Measurements from ENCODE around the gene ABCG5.

The ABCG5 gene

DNA sequence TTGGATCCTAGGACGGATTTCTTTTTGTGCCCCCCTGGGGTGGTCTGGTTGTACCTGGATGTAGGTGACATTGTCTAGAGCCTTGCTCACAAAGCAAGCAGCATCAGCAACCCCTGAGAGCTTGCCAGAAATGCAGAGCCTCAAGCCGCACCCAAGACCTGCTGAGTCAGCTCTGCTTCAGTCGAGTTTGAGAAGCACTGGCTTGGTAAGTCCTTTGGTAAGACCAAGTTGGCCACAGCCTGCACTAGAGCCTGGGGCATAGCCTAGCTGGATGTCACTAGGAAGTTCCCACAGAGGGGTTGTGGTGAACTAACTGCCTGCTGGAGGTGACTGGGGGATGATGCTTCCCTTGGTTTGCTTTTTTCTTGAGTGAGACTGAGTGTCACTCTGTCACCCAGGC is 6.2 kb downstream of the ABCG5 start:
- no peak for TF ChIP-seq CTCF (IDR thresholded peaks at IDR 0.05; ENCODE audit: low read length, missing control alignments)
- DNase-seq (ENCODE audit: low read depth), result no peak

DNA sequence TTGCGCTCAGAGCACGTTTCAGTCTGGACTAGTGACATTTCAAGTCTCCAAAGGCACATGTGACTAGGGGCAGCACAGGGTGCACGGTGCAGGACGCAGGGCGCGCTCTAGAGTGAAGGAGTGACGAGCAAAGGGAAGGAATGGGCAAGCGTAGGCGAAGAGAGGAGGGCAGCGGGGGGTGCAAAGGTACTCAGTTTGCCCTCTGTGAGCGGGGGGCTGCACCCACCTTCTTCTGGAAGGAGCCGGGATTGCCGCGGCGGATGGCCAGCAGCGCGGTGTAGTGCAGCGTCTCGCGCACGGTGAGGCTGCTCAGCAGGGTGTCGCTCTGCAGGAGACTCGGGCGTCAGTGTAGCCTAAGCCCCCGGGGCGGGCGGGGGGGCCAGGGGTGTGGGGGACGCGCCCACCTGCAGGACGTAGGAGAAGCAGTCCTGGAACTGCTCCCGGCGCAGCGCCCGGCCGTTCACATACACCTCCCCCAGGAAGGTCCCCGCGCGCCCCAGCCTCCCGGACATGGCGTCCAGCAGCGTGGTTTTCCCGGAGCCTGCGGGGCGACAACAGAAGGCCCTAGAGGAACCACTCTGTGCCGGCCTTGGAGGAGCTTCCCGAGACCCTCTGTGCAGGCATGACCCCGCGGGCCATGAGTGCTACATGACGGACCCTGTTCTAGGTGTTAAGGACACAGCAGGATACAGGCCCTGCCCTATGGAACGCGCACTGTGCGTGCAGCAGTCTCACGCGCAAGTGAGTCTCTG is 6.9 kb downstream of the ABCG5 start:
- no peak for DNase-seq (ENCODE audit: low read depth)

More for the DNA sequence above, 6.2 kb downstream of the ABCG5 start:
- no peak overlapping the region for H3K4me3 ChIP-seq (replicated peaks; ENCODE audit: low read depth, low read length)

GRCh38 chr2:43826305-43827250 is 12.1 kb downstream of the ABCG5 start:
- no peak for TF ChIP-seq CTCF (IDR thresholded peaks at IDR 0.05; ENCODE audit: low read length, missing control alignments)
- no peak overlapping the region for H3K4me3 ChIP-seq (replicated peaks; ENCODE audit: low read depth, low read length)
- no peak for DNase-seq (ENCODE audit: low read depth)

More for the DNA sequence above, 6.9 kb downstream of the ABCG5 start:
- no peak overlapping the region for H3K4me3 ChIP-seq (replicated peaks; ENCODE audit: low read depth, low read length)
- TF ChIP-seq CTCF (IDR thresholded peaks at IDR 0.05; ENCODE audit: low read length, missing control alignments), result no peak

GRCh38 chr2:43825841-43826240 is 12.8 kb downstream of the ABCG5 start:
- TF ChIP-seq CTCF (IDR thresholded peaks at IDR 0.05; ENCODE audit: low read length, missing control alignments), result no peak
- DNase-seq (ENCODE audit: low read depth), result no peak
- H3K4me3 ChIP-seq (replicated peaks; ENCODE audit: low read depth, low read length), result no peak overlapping the region

GRCh38 chr2:43824951-43825493 is 13.6 kb downstream of the ABCG5 start:
- DNase-seq (ENCODE audit: low read depth), result no peak
- no peak overlapping the region for H3K4me3 ChIP-seq (replicated peaks; ENCODE audit: low read depth, low read length)
- no peak for TF ChIP-seq CTCF (IDR thresholded peaks at IDR 0.05; ENCODE audit: low read length, missing control alignments)

- H3K4me3 ChIP-seq (replicated peaks; ENCODE audit: low read depth, low read length), result no peak overlapping the region
- TF ChIP-seq CTCF (IDR thresholded peaks at IDR 0.05; ENCODE audit: low read length, missing control alignments), result no peak
- DNase-seq (ENCODE audit: low read depth), result no peak
These were observed 14.1 kb downstream of the ABCG5 start for GRCh38 chr2:43824512-43824911.
